HT1080 (cell line): ENCODE data around the gene KIF1B. TPM values are rescaled to one million over a fixed set of nuclear protein-coding genes. Genes with fewer than 3 reads are reported as not detected.
"Not testable (repeated sequence)": the region's sequence is repeated elsewhere in the genome, so short reads cannot be mapped to it uniquely, and the experiment has no call there.

ENCODE experiments used
- DNase-seq: peaks from one replicate; pipeline ENCODE4 v3.0.0-alpha.2; 2015; ENCODE audit warnings: low read depth
- total RNA-seq: library from RNA; depleted of rRNA; stranded (reverse); fragments of >200 nt; shearing (Covaris generic); gene quantifications from 2 replicates; pipeline ENCODE4 v1.2.3, GENCODE V29; 2014

The KIF1B gene
- total RNA-seq, 1 experiment from 2014 or later: 16.2 TPM

DNA sequence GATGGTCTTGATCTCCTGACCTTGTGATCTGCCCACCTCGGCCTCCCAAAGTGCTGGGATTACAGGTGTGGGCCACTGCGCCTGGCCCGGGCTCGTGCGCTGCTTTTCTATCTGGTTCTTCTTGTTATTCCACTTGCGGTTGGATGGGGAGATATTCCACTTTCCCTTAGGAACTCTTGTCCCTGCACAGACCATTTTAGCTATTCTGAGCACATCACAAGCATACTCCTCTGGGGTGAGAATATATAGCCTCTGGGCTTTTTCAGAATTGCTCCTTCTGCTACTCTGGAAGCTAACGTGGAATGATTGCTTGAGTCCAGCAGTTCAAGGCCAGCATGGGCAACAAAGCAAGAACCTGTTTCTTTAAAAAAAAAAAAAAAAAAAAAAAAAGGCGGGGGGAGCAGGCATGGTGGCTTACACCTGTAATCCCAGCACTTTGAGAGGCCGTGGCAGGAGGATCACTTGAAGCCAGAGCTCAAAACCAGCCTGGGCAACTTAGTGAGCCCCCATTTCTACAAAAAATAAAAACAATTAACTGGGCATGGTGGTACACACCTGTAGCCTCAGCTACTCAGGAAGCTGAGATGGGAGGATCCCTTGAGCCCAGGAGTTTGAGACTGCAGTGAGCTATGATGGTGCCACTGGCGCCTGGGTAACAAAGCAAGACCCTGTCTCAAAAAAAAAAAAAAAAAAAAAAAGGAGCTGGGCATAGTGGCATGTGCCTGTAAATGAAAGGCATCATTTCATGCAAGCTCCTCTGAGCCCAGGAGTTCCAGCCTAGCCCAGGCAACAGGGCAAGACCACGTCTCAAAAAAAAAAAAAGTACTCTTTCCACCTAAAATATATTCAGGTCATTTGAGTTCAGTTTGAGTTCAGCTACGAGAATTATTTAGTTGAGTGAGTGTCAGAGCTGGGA is 176.6 kb downstream of the KIF1B start:
- DNase-seq: no peak

DNA sequence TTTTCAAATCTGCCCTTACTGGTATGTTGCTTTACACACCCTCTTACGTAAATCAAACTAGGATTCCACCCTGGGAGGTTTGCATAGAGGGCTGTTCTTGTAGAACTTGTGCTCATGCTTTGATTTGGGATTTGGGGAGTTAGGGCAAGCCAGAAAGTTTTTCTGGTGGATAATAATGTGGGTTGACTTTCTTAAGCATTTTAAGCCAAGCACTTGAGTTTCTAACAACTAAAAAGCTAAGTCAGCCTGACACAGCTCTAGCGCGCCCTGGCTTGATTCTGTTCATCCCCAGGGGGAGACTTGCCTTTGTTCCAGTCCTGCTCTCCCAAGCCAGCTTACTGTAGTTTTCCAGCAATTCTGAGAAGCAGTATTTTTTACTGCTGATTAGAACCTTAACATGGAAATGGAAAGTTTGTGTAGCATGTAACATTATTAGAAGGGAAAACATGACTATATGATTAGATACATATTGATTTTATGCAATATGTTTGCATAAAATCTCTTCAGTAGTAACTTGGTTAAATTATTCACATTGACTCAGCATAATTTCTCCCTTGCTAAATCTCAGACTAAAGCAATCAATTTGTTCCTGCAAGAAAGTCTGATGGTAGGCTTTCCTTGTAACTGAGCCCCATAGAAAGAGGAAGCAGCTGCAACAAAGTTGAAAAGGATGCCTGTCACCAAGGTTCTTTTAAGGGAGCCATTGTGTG is 177.5 kb downstream of the KIF1B start:
- DNase-seq: peak; percentile 57

DNA sequence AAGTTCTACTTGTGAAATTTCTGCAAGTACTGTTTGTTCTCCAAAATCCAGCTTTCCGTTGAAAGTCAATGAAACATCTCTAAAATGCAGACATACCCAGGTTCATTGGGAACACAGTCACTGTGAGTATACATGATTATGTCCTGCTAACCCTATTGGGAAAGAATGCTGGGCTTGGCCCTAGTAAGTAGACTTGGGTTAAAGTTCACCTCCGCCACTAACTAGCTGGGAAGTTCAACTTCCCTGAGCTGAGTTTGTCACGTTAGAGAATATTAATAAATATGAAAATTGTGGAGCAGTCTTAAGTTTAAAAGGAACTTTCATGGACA is 178.0 kb downstream of the KIF1B start:
- no peak for DNase-seq

DNA sequence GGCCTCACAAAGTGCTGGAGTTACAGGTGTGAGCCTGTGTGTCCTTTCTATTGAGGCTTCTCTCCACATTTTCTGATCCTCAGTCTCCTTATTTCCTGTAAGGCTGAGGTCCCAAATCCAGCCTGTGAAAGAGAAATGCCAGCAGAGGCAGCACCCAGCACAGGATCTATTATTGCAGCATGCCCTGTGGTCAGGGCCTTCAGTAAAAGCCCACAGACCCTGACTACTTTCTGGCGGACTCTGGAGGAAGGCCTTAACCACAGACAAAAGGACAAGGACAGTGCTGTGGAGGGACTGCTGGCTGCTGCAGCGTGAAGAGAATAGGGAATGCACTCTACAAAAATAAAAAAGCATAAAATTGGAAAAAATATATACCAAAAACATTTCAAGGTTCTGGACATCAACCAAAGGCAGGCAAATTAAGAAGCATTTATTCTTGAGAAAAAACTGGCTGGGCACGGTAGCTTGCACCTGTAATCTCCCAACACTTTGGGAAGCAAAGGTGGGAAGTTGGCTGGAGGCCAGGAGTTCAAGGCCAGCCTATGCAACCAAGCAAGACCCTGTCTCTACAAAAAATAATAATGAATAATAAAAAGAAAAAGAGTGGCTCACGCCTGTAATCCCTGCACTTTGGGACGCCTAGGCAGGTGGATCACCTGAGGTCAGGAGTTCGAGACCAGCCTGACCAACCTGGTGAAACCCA is 179.1 kb downstream of the KIF1B start:
- DNase-seq: no peak

DNA sequence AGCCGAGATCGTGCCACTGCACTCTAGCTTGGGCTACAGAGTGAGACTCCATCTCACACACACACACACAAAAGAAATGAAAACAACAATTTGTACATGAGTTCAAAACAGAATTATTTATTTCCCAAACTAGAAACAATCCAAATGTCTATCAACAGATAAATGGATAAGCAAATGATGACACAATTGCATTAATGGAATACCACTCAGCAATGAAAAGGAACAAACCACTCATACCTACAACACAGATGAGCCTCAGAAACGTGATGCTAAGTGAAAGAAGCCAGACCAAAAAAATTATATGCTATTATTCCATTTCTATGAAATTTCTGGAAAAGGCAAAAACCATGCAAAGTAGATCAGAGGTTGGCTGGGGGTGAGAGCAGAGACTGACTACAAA is 186.5 kb downstream of the KIF1B start:
- no peak for DNase-seq

DNA sequence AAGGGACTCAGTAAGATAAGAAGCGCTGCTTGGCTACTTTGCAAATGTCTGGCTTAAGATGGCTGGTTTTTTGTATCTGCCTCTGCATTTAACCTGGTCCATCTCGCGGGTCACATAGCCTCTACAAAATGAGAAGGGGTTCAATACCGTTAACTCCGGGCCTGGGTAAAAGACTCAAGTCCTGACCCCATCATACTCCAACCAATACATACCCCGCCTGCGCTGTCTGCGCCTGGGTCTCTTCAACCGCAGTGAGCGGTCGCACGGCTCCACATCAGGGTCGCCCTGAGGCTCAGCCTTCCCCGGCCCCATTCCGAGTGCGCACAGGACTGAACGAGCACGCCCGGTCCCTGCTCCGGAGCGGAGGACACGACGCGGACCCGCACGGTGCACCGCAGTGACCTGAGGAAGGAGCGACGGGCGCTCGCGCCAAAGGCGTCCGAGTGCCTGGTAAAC is 187.9 kb downstream of the KIF1B start:
- no peak for DNase-seq

DNA sequence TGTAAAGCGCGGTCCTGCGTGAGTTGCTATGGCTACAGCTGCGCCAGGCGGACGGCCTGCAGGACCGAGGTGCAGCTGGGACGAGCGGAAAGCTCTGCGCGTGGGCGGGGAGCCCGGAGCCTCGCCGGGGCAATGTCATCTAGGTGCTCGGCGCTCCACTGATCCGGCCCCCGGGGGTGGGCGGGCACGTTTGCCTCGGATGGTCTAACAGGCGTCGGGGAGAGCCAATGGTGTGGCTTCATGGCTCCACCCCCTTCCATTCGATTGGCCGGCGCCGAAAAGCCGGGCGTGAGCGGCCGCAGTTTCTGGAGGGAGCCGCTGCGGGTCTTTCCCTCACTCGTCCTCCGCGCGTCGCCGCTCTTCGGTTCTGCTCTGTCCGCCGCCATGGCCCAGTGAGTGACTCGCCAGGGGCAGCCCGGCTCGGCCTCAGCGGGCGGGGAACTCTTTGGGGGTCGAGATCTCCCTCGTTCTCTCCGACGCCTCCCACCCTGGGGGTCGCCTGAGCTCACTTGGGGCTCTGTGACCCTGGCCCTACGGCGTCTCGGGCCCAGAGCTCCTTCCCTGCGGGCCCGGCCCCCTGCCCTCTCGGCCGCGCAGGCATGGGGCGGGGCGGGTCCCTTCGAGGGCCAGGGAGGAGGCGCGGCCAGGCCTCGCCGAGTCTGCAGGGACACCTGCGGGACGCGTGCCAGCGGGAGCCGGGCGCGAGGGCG is 188.5 kb downstream of the KIF1B start, which contains the start of gene PGD:
Gene PGD, plus strand, starts transcription at position 331 of the 710 bp plus-strand sequence. Its CDS starts 54 bp downstream, at position 385.
- DNase-seq: peak; percentile 98

DNA sequence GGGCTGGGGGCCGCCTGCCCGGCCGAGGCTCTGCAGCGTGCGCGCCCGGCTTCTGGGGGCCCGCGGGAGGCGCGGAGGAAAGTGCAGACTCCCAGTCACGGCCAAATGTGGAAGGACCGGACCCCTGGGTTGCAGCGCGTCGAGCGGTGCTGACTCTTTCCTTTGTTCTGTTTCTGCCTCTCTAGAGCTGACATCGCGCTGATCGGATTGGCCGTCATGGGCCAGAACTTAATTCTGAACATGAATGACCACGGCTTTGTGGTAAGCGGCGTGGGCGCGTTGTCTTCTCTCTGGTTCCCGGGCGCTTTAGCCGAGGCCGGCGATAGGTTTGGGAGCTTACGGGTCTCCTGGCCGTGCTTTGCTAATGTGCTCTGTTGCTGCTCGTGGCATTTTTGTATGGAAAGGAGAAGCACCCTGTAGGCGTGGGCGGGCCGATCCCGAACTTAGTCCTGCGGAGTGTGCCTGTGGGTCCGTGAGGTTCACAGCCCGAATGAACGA is 189.1 kb downstream of the KIF1B start:
- DNase-seq: no peak

DNA sequence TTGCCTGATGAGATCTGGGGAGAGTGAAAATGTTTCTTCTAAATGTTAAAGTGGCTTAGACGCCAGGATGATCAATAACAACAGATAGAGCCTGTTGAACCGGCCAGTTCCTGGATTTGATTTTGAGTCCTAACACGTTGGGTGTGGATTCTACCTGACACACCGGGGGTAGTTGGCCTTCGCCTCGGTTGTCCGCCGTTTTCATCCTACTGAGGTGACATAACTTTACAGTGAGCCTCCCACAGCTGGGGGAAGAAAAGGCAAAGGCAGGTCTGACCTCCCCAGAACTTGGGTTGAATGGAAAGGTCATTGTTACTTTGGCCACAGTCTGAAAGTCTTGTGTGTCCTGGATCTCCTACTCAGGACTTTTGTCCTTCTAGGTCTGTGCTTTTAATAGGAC is 189.6 kb downstream of the KIF1B start:
- no peak for DNase-seq

DNA sequence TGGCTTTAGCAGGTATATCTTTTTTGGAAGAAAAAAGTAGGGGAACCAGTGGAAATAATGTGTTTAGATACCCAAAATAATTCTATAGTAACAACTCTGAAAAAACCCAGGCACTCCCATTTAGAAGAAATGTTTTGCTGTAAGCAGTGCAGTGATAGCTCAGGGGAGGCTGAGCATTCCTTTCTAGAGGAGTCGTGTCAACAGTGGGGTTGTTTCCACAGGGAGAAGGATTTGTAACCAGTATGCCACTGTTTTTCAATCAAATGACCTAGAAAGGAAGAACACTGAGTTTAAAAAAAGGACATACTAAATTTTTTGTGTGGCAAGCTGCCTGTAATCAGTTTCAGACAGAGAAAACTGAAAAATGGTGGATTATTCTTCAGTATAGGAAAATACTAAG is 190.9 kb downstream of the KIF1B start:
- no peak for DNase-seq

DNA sequence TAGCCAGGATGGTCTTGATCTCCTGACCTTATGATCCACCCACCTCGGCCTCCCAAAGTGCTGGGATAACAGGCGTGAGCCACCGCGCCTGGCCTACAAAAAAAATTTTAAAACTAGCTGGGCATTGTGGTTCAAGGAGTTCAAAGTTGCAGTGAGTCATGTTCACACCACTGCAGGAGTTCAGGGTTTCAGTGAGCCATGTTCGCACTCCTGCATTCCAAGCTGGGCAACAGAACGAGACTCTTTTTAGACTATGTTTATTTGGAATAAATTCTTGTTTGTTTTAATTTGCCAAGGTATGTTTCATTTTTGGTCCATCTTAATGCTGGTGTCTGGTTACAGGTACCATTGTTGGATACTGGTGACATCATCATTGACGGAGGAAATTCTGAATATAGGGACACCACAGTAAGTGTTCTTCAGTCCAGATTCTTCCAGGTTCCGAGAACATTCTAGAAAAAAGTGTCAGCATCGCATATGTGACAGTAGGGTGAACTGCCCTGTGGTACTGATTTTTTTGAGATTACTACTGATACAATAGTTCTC is 192.4 kb downstream of the KIF1B start:
- peak; percentile 70 for DNase-seq

DNA sequence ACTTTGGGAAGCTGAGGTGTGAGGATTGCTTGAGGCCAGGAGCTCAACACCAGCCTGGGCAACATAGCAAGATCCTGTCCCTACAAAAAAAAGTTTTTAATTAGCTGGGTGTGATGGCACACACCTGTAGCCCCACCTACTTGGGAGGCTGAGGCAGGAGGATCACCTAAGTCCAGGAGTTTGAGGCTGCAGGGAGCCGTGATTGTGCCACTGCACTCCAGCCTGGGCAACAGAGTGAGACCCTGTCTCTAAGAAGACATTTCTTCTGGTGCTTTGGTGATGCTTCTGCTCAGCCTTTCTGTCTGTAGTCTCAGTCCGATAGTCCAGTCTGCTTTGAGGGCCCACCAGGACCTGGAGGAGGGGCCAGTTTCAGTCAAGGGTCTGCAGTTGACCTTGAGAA is 196.8 kb downstream of the KIF1B start:
- DNase-seq: no peak

DNA sequence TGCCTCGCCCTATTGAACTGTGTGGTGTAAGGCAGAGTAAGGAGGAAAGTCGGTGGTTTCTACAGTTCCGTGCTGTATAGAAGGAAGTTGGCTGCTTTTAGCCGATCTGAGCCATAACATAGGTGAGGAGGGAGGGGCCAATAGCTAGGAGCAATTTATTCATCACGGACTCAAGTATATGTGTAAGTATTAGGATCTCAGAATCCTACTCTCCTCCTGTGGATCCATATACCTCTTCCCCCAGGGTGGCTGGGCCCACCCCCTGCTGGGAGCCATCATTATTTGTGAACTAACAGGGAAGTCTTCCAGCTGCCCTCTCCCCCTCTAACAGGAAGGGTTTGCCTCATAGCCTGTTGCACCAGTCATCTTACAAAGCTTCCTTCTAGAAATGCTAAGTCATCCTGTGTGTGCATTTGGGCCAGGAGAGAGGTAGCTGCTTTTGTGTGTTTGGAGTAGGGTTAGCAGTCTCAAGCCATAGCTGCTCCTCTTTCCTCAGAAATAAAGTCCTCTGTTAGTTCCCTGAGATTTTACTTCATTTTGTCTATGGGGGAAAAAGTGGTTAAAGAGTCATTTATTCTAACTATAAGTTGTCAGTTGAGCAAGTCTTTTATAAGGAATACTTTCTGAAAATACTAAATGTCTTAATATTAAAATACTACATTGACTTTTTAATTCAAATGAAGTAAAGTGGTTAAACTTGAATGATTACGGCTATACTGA is 205.0 kb downstream of the KIF1B start:
- peak; percentile 64 for DNase-seq

DNA sequence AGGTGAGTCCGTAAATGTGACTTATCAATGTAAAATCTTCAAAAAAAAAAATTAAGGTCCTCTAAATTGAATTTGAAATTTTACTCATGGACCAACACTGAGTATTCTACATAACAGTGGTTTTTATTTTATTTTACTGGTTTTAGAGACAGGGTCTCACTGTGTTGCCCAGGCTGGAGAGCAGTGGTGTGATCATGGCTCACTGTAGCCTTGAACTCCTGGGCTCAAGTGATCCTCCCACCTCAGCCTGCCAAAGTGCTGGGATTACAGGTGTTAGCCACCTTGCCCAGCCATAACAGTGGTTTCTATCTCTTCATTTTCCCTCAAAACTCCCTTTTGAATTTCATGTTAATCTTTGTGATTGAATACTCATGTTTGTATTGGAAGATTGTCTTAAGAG is 205.6 kb downstream of the KIF1B start:
- not testable (repeated sequence) for DNase-seq

DNA sequence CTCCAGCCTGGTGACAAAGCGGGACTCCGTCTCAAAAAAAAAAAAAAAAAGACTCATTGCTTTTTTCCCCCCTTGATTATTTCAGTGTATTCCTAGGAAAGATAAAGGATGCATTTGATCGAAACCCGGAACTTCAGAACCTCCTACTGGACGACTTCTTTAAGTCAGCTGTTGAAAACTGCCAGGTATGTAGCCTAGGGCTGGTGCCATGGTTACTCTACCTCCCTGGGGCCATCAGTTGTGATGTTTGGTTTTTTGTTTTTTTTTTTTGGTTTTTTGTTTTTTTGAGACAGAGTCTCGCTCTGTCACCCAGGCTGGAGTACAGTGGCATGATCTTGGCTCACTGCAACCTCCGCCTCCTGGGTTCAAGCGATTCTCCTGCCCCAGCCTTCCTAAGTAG is 208.4 kb downstream of the KIF1B start:
- not testable (repeated sequence) for DNase-seq

DNA sequence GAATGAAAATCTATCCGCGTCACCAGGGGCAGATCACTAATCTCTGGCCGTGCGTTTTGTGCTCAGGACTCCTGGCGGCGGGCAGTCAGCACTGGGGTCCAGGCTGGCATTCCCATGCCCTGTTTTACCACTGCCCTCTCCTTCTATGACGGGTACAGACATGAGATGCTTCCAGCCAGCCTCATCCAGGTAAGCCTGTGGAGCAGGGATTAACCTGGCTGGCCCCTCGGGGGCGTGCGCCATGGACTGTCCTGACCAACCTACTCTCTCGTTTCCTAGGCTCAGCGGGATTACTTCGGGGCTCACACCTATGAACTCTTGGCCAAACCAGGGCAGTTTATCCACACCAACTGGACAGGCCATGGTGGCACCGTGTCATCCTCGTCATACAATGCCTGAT is 209.0 kb downstream of the KIF1B start:
- no peak for DNase-seq

DNA sequence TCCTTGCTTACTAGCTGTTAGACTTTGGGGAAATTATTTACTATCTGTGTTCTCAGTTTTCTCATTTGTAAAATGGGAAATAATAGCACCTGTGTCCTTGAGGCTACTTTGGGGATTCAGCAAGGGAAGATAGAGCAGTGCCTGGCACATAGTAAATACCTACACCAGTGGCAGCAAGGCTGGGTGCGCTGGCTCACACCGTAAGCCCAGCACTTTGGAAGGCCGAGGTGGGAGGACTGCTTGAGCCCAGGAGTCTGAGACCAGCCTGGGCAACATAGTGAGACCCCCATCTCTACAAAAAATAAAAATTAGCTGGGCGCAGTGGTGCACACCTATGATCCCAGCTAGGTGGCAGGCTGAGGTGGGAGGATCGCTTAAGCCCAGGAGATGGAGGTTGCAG is 211.3 kb downstream of the KIF1B start:
- no peak for DNase-seq

DNA sequence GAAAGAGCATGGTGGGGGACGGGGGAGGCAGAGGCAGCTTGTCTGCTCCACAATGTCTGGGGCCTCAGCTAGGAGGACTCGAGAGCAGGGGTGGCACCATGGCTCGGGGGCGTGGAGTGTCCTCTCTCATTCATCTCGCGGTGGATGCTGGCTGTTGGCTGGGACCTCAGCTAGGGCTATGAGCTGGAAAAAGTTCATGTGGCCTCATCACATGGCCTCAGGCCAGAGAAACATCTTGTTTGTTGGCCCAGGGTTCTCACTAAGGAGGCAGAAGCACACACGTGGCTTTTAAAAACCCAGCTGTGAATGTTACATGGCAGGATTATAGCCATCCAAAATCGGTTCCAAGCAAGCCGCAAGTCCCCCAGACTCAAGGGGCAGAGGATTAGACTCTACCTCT is 213.7 kb downstream of the KIF1B start:
- no peak for DNase-seq

DNA sequence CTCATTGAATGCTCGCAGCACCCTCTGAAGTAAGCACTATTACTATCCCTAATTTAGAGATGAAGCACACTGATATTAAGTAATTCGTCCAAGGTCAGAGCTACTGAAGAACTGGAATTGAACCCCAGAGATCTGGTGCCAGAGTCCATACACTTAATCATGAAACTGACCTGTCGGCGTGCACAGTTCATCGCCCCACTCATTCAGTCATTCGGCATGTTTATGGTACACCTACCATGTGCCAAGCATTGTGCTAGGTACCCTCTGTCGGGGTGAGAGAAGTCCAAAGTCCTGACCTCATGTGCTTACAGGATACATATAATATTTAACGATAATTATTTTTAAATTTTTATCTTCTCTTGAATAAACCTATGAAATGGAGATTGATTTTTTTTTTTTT is 214.3 kb downstream of the KIF1B start:
- no peak for DNase-seq
